B cell (primary cell): ENCODE measurements around the gene CORO1C. TPM values are rescaled to one million over a fixed set of nuclear protein-coding genes. Genes with fewer than 3 reads are reported as not detected.

Experiments used
- ATAC-seq: fragments of 200-7000 bp; cut with Tn5 transposase; one replicate; pipeline ENCODE4 v1.10.0; 2021; ENCODE audit warnings: low read depth, mild to moderate bottlenecking, moderate number of reproducible peaks, moderate library complexity
- CTCF ChIA-PET: fragments of 350-600 bp; sonication (Branson Sonifier 250); formaldehyde crosslinking; loops from one replicate; lab custom pipeline; 2021; ENCODE audit warnings: antibody characterized with exemption, inconsistent platforms; lab: Charles Lee
- POLR2A ChIA-PET: fragments of 350-600 bp; sonication (Branson Sonifier 250); formaldehyde crosslinking; loops from one replicate; lab custom pipeline; 2021; ENCODE audit warnings: antibody characterized with exemption; lab: Charles Lee
- DNase-seq: peaks from one replicate; pipeline ENCODE4 v3.0.0; 2013
- H2AFZ ChIP-seq: 2 replicates; pipeline ENCODE4 v1.6.1; 2012; ENCODE audit warnings: mild to moderate bottlenecking, low read depth, low read length; ENCODE audit not compliant: insufficient read depth, poor library complexity, severe bottlenecking
- H3K27ac ChIP-seq, 2 donors: 1 replicate in 1 of 2; 2 replicates in 1 of 2; pipeline ENCODE4 v1.5.1; 2012 to 2013; ENCODE audit warnings: low read length in 2 of 2, mild to moderate bottlenecking in 2 of 2, moderate library complexity in 1 of 2
- H3K27me3 ChIP-seq, 4 experiments: fragments of 200-600 bp in 1 of 4; sonication (generic) in 1 of 4; replicated peaks in 1 of 4; 1 replicate in 2 of 4; 2 replicates in 2 of 4; pipeline versions ENCODE4 v1.6.1 to v1.7.0; 2013 to 2016; ENCODE audit warnings: low read length in 3 of 4, mild to moderate bottlenecking in 2 of 4, mixed read lengths in 1 of 4, moderate library complexity in 1 of 4; ENCODE audit not compliant: insufficient read depth in 4 of 4, control insufficient read depth in 3 of 4; ENCODE audit errors: control extremely low read depth in 1 of 4
- H3K36me3 ChIP-seq, 2 experiments: replicated peaks in 1 of 2; 1 replicate in 1 of 2; 2 replicates in 1 of 2; pipeline versions ENCODE4 v1.6.1 to v1.7.1; 2013; ENCODE audit warnings: low read length in 1 of 2; ENCODE audit not compliant: insufficient read depth in 2 of 2, control insufficient read depth in 1 of 2; ENCODE audit errors: control extremely low read depth in 1 of 2, extremely low read depth in 1 of 2
- H3K4me1 ChIP-seq, 2 donors: fragments of 200-600 bp in 1 of 2; sonication (generic) in 1 of 2; 1 replicate in 1 of 2; 2 replicates in 1 of 2; pipeline versions ENCODE4 v1.5.1 to v1.6.1; 2013 to 2017; ENCODE audit warnings: low read length in 2 of 2; ENCODE audit not compliant: control insufficient read depth in 2 of 2, insufficient read depth in 2 of 2
- H3K4me2 ChIP-seq: replicated peaks from 2 replicates; pipeline ENCODE3; 2012; ENCODE audit warnings: mild to moderate bottlenecking, low read depth, low read length; ENCODE audit not compliant: poor library complexity, severe bottlenecking
- H3K4me3 ChIP-seq, 5 experiments: fragments of 200-600 bp in 1 of 5; sonication (generic) in 1 of 5; 1 replicate in 3 of 5; 2 replicates in 2 of 5; pipeline versions ENCODE4 v1.5.1 to v1.7.0; 2011 to 2016; ENCODE audit warnings: low read length in 4 of 5, mild to moderate bottlenecking in 4 of 5, low read depth in 2 of 5, control low read depth in 1 of 5, moderate library complexity in 1 of 5; ENCODE audit not compliant: insufficient read depth in 1 of 5; ENCODE audit errors: control extremely low read depth in 1 of 5, extremely low read depth in 1 of 5
- H3K79me2 ChIP-seq: fragments of 200-600 bp; sonication (generic); one replicate; pipeline ENCODE4 v1.6.0; 2016; ENCODE audit warnings: low read length; ENCODE audit not compliant: control insufficient read depth, insufficient read depth
- H3K9ac ChIP-seq: fragments of 200-600 bp; sonication (generic); 2 replicates; pipeline ENCODE4 v1.6.1; 2017; ENCODE audit warnings: mild to moderate bottlenecking, low read length, moderate library complexity
- H3K9me3 ChIP-seq, 3 donors: one replicate each; pipeline versions ENCODE4 v1.6.1 to v1.7.1; 2013; ENCODE audit warnings: low read length in 2 of 3; ENCODE audit not compliant: control insufficient read depth in 2 of 3, insufficient read depth in 1 of 3; ENCODE audit errors: control extremely low read depth in 1 of 3
- H4K20me1 ChIP-seq: 2 replicates; pipeline ENCODE4 v1.6.0; 2012; ENCODE audit warnings: mild to moderate bottlenecking, low read length; ENCODE audit not compliant: insufficient read depth, control insufficient read depth, poor library complexity, severe bottlenecking
- H3K27ac Mint-ChIP-seq: one replicate; pipeline ENCODE4 v1.8.0; 2021; ENCODE audit warnings: mixed read lengths
- H3K27me3 Mint-ChIP-seq: one replicate; pipeline ENCODE4 v1.8.0; 2021; ENCODE audit warnings: mixed read lengths
- H3K4me1 Mint-ChIP-seq: one replicate; pipeline ENCODE4 v1.8.0; 2021; ENCODE audit warnings: mixed read lengths
- H3K4me3 Mint-ChIP-seq: one replicate; pipeline ENCODE4 v1.8.0; 2021; ENCODE audit warnings: mixed read lengths
- H3K9me3 Mint-ChIP-seq: one replicate; pipeline ENCODE4 v1.8.0; 2022; ENCODE audit warnings: mixed read lengths; ENCODE audit not compliant: insufficient read depth
- CTCF ChIP-seq: fragments of 200-600 bp; IDR thresholded peaks from one replicate; pipeline ENCODE4 v1.8.0; 2022; ENCODE audit warnings: antibody characterized with exemption, mild to moderate bottlenecking
- EZH2 ChIP-seq: IDR thresholded peaks from 2 replicates; pipeline ENCODE4 v1.6.1; 2012; ENCODE audit warnings: borderline replicate concordance, low read depth, mild to moderate bottlenecking, moderate library complexity, low read length; ENCODE audit not compliant: insufficient read depth, poor library complexity, severe bottlenecking
- WGBS: methylation state at CpG from one replicate; pipeline ENCODE4 v1.1.5; 2013; ENCODE audit warnings: missing lambda C conversion rate; ENCODE audit not compliant: insufficient coverage; 5-methylcytosine and 5-hydroxymethylcytosine counted together
- intact Hi-C: fragments of 100-400 bp; cut with micrococcal nuclease; formaldehyde crosslinking; loops from one replicate; pipeline ENCODE4 v1.10.0; 2022
- polyA minus RNA-seq: library from RNA; depleted of rRNA, polyadenylated mRNA; stranded (reverse); fragments of >200 nt; gene quantifications from 2 replicates; pipeline ENCODE4 v1.2.3, GENCODE V29; 2012
- polyA plus RNA-seq: library from polyadenylated mRNA; depleted of rRNA; stranded (reverse); fragments of >200 nt; gene quantifications from 2 replicates; pipeline ENCODE4 v1.2.3, GENCODE V29; 2012
- total RNA-seq, 2 donors: library from RNA; stranded (reverse); fragments of 120-200 nt in 1 of 2; gene quantifications; 1 replicate in 1 of 2; 2 replicates in 1 of 2; pipeline versions ENCODE4 v1.2.3 to v1.2.4, GENCODE V29; 2013 to 2022

CORO1C gene
- 58.9 and 68.0 TPM in 2 replicates for total RNA-seq
- total RNA-seq (2013) = 32.9 TPM
- polyA plus RNA-seq = 19.2 and 26.6 TPM in 2 replicates
- polyA minus RNA-seq = 39.4 and 47.2 TPM in 2 replicates

- under 1% methylated on average over 85 of the region's 85 CpGs for whole genome bisulfite sequencing
- H3K4me3 ChIP-seq = peak within 1 kb of the TSS; percentile 70 to 92 (median 86)
- peak within 1 kb of the TSS; percentile 99 for H3K4me3 Mint-ChIP-seq
- H3K27ac ChIP-seq = peak within 1 kb of the TSS; percentile 80 to 92
- peaks cover 51% of the 10 kb centered on the region for H3K4me1 Mint-ChIP-seq
- TF ChIP-seq CTCF (peak; percentile 83), EZH2 (no peak)
- H3K9ac ChIP-seq = peak within 1 kb of the TSS; percentile 84
- ChIA-PET CTCF (interaction anchor here (0.6 to 1.7 kb wide), 6 partner anchors 17 to 161 kb away, joined by 3 to 16 read pairs (median 4); no protein-coding TSS in a partner anchor), POLR2A (interaction anchor here (1.5 kb wide), 1 partner anchor 16 kb away, joined by 7 read pairs; no protein-coding TSS in a partner anchor)
- ATAC-seq = peak; percentile 73
- no peaks in the 10 kb centered on the region for H3K36me3 ChIP-seq
- H4K20me1 ChIP-seq = peaks cover 14% of the 10 kb centered on the region
- H3K27me3 ChIP-seq = no peaks in the 10 kb centered on the region
- peak within 1 kb of the TSS; percentile 85 for H2AFZ ChIP-seq
- H3K4me1 ChIP-seq = peaks cover 11 to 16% of the 10 kb centered on the region in 2 donors
- H3K79me2 ChIP-seq = peaks cover 43% of the 10 kb centered on the region
- no peaks in the 10 kb centered on the region for H3K27me3 Mint-ChIP-seq
- H3K9me3 ChIP-seq = peaks cover 0 to 3% (median 0%) of the 10 kb centered on the region in 3 donors
- H3K4me2 ChIP-seq = peak within 1 kb of the TSS; percentile 96
- peak within 1 kb of the TSS; percentile 98 for H3K27ac Mint-ChIP-seq
- intact Hi-C loops = loop anchor here (1.0 to 5.0 kb wide), 8 partner anchors 38 to 361 kb away; partner anchors contain the start of genes ALKBH2, SELPLG, SSH1 and USP30
- DNase-seq = peak; percentile 97
- no peaks in the 10 kb centered on the region for H3K9me3 Mint-ChIP-seq
These were observed at the start of gene CORO1C for GRCh38 chr12:108731105-108731865. Gene CORO1C, minus strand, starts transcription at chr12:108731518. Its CDS starts 30,200 bp downstream, at chr12:108701318.
